SK-N-SH treated with all-trans-retinoic acid at 6 μM for 48 hours (cell line): Measurements from ENCODE around the gene PIM3.

Experiments used
- ATAC-seq: fragments of 200-7000 bp; cut with Tn5 transposase; 3 replicates; pipeline ENCODE4 v1.9.1; 2020; ENCODE audit warnings: mild to moderate bottlenecking, moderate library complexity
- ARNTL ChIP-seq: fragments of 450-650 bp; formaldehyde crosslinking; IDR thresholded peaks from 2 replicates; pipeline ENCODE4 v1.5.0; 2020; ENCODE audit warnings: low read depth, mild to moderate bottlenecking, moderate library complexity, borderline replicate concordance
- BACH2 ChIP-seq: fragments of 250-450 bp; sonication (Bioruptor Pico); IDR thresholded peaks from 2 replicates; pipeline ENCODE4 v1.9.0; 2021; ENCODE audit warnings: mild to moderate bottlenecking, borderline replicate concordance
- CREB5 ChIP-seq: fragments of 250-450 bp; sonication (Bioruptor Pico); IDR thresholded peaks from 2 replicates; pipeline ENCODE4 v1.5.1; 2020; ENCODE audit warnings: low read depth, mild to moderate bottlenecking, moderate library complexity
- GLIS3 ChIP-seq: fragments of 250-450 bp; sonication (Bioruptor Pico); IDR thresholded peaks from 2 replicates; pipeline ENCODE4 v1.5.0; 2020; ENCODE audit warnings: mild to moderate bottlenecking, moderate library complexity
- ISL1 ChIP-seq: fragments of 250-450 bp; sonication (Bioruptor Pico); IDR thresholded peaks from 2 replicates; pipeline ENCODE4 v2.1.2; 2022; ENCODE audit warnings: mild to moderate bottlenecking, moderate library complexity
- OSR1 ChIP-seq: fragments of 250-450 bp; sonication (Bioruptor Pico); IDR thresholded peaks from 2 replicates; pipeline ENCODE4 v1.8.0; 2022; ENCODE audit warnings: moderate library complexity, mild to moderate bottlenecking, inconsistent platforms
- POU6F1 ChIP-seq: fragments of 250-450 bp; sonication (Bioruptor Pico); IDR thresholded peaks from 2 replicates; pipeline ENCODE4 v1.8.0; 2021; ENCODE audit warnings: low read depth, mild to moderate bottlenecking, moderate library complexity, borderline replicate concordance
- PPARA ChIP-seq: fragments of 250-450 bp; sonication (Bioruptor Pico); IDR thresholded peaks from 2 replicates; pipeline ENCODE4 v1.5.0; 2020; ENCODE audit warnings: mild to moderate bottlenecking, borderline replicate concordance
- RARB ChIP-seq: fragments of 250-450 bp; sonication (Bioruptor Pico); IDR thresholded peaks from 2 replicates; pipeline ENCODE4 v1.8.0; 2021; ENCODE audit warnings: mild to moderate bottlenecking, moderate library complexity
- SNAI2 ChIP-seq: fragments of 250-450 bp; sonication (Bioruptor Pico); IDR thresholded peaks from 2 replicates; pipeline ENCODE4 v1.5.0; 2020; ENCODE audit warnings: mild to moderate bottlenecking, moderate library complexity
- TCF4 ChIP-seq: fragments of 250-450 bp; sonication (Bioruptor Pico); IDR thresholded peaks from 2 replicates; pipeline ENCODE4 v1.8.0; 2021; ENCODE audit warnings: mild to moderate bottlenecking, moderate library complexity, borderline replicate concordance
- TOX ChIP-seq: fragments of 250-450 bp; sonication (Bioruptor Pico); IDR thresholded peaks from 2 replicates; pipeline ENCODE4 v1.8.0; 2021; ENCODE audit warnings: mild to moderate bottlenecking, moderate library complexity, borderline replicate concordance
- TSHZ2 ChIP-seq: fragments of 250-450 bp; sonication (Bioruptor Pico); IDR thresholded peaks from 2 replicates; pipeline ENCODE4 v1.5.0; 2020; ENCODE audit warnings: mild to moderate bottlenecking, moderate library complexity
- ZC3H10 ChIP-seq: fragments of 250-450 bp; sonication (Bioruptor Pico); IDR thresholded peaks from 2 replicates; pipeline ENCODE4 v1.5.1; 2021; ENCODE audit warnings: mild to moderate bottlenecking, moderate library complexity
- ZFP3 ChIP-seq: fragments of 250-450 bp; sonication (Bioruptor Pico); IDR thresholded peaks from 2 replicates; pipeline ENCODE4 v1.5.0; 2020; ENCODE audit warnings: mild to moderate bottlenecking, moderate library complexity
- ZFP30 ChIP-seq: fragments of 450-650 bp; formaldehyde crosslinking; IDR thresholded peaks from 2 replicates; pipeline ENCODE4 v1.5.0; 2022; ENCODE audit warnings: mild to moderate bottlenecking, moderate library complexity
- ZNF70 ChIP-seq: fragments of 450-650 bp; formaldehyde crosslinking; IDR thresholded peaks from 2 replicates; pipeline ENCODE4 v1.5.0; 2020; ENCODE audit warnings: mild to moderate bottlenecking, moderate library complexity
- ZNF8 ChIP-seq: fragments of 450-650 bp; formaldehyde crosslinking; IDR thresholded peaks from 2 replicates; pipeline ENCODE4 v1.5.0; 2020; ENCODE audit warnings: mild to moderate bottlenecking, moderate library complexity
- TF ChIP-seq, protein P1 (sequence below): fragments of 250-450 bp; sonication (Bioruptor Pico); IDR thresholded peaks from 2 replicates; pipeline ENCODE4 v1.8.0; 2020; ENCODE audit warnings: mild to moderate bottlenecking, moderate library complexity, borderline replicate concordance
- TF ChIP-seq, protein P2 (sequence below): fragments of 250-450 bp; sonication (Bioruptor Pico); IDR thresholded peaks from 2 replicates; pipeline ENCODE4 v1.5.1; 2021; ENCODE audit warnings: mild to moderate bottlenecking, moderate library complexity

The PIM3 gene

DNA sequence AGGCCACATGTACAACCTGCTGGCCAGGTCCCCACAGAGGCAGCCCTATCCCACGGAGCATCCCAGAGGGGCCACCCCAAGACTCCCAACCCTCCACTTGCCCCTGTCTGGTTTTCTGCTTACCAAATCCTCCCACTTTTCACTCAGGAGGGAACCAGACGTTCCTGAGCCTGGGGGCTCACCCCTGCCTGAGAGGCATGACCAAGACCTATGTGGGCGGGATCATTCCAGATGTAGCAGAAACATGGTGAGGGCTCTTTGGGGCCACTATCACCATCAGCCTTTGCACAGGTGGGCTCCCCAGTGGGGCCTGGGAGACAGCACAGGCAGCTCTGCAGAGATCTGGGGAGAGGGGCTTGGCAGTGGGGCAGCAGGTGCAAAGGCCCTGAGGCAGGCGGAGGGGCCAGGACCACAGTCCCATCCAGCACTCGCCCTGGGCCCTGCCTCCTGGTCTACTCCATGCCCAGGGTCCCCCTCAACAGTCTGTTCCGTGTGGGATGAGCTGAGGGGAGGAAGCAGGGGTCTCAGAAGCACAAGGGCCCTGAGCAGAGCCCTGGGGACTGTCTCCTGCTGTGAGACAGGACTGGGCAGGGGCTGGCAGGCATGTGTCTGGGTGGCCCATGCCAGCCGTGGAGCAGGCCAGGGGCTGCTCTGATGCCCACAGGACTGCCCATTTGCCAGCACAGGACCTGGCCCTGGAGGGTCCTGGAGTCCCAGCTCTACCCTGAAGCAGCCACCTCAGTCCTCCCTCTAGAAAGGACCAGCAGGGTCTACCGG lies 9.4 kb downstream of the PIM3 start:
- ATAC-seq = peak; percentile 5; the same call in 2 of the 3 replicates
- no peak for TF ChIP-seq ISL1 (CRISPR knock-in tag)
- no peak for TF ChIP-seq POU6F1 (CRISPR knock-in tag)
- TF ChIP-seq PPARA = no peak
- no peak for TF ChIP-seq ZNF70 (CRISPR knock-in tag)
- TF ChIP-seq TOX = no peak
- no peak for TF ChIP-seq SNAI2 (CRISPR knock-in tag)
- no peak for TF ChIP-seq ZFP3 (CRISPR knock-in tag)
- TF ChIP-seq, protein P1, sequence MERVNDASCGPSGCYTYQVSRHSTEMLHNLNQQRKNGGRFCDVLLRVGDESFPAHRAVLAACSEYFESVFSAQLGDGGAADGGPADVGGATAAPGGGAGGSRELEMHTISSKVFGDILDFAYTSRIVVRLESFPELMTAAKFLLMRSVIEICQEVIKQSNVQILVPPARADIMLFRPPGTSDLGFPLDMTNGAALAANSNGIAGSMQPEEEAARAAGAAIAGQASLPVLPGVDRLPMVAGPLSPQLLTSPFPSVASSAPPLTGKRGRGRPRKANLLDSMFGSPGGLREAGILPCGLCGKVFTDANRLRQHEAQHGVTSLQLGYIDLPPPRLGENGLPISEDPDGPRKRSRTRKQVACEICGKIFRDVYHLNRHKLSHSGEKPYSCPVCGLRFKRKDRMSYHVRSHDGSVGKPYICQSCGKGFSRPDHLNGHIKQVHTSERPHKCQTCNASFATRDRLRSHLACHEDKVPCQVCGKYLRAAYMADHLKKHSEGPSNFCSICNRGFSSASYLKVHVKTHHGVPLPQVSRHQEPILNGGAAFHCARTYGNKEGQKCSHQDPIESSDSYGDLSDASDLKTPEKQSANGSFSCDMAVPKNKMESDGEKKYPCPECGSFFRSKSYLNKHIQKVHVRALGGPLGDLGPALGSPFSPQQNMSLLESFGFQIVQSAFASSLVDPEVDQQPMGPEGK (CRISPR knock-in tag) = no peak
- no peak for TF ChIP-seq TCF4 (CRISPR knock-in tag)
- TF ChIP-seq OSR1 (CRISPR knock-in tag) = no peak
- TF ChIP-seq, protein P2, sequence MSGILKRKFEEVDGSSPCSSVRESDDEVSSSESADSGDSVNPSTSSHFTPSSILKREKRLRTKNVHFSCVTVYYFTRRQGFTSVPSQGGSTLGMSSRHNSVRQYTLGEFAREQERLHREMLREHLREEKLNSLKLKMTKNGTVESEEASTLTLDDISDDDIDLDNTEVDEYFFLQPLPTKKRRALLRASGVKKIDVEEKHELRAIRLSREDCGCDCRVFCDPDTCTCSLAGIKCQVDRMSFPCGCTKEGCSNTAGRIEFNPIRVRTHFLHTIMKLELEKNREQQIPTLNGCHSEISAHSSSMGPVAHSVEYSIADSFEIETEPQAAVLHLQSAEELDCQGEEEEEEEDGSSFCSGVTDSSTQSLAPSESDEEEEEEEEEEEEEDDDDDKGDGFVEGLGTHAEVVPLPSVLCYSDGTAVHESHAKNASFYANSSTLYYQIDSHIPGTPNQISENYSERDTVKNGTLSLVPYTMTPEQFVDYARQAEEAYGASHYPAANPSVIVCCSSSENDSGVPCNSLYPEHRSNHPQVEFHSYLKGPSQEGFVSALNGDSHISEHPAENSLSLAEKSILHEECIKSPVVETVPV = no peak
- no peak for TF ChIP-seq CREB5 (CRISPR knock-in tag)
- TF ChIP-seq TSHZ2 (CRISPR knock-in tag) = no peak
- no peak for TF ChIP-seq ZFP30 (CRISPR knock-in tag)
- TF ChIP-seq BACH2 (CRISPR knock-in tag) = no peak
- TF ChIP-seq ARNTL = no peak
- no peak for TF ChIP-seq GLIS3 (CRISPR knock-in tag)
- TF ChIP-seq ZNF8 = no peak
- no peak for TF ChIP-seq ZC3H10 (CRISPR knock-in tag)
- TF ChIP-seq RARB (CRISPR knock-in tag) = no peak

DNA sequence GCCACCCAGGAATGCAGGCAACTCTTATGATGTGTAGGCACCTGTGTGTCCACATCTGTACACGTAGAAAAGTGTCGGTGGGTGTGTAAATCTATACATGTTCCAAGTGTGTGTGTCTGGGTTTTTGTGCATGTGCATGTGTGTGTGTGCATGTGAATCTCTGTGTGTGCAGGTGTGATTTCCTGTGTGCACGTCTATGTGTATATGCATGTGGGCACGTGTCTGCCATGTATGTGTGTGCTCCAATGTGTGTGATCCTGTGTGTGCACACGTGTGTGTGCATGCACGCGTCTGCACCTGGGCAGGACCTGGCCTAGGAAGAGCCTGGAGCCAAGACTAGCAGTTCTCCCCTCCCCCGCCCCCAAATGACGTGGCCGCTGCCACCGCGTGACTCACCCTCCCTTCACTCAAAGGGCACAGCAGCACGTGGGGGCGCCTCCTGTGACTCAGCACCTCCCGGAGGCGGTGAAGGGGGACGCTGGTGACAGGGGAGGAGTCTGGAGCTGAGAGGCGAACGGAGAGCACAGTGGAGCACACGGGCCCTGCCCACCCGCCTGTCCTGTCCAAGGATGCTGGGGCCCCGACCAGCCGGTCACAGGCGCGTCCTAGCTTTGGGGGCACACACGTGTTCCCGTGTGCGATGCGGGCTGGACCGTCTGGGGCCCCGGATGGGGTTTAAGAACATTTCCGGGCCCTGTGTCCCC lies 10.1 kb downstream of the PIM3 start:
- TF ChIP-seq BACH2 (CRISPR knock-in tag) (no peak), PPARA (no peak), ZFP30 (CRISPR knock-in tag) (no peak), ARNTL (no peak), TSHZ2 (CRISPR knock-in tag) (no peak), OSR1 (CRISPR knock-in tag) (no peak)
- TF ChIP-seq, protein P2 = no peak
- ATAC-seq = peak; percentile 87
